Measurements from ENCODE around the gene RAD18.

GRCh38 chr3:8942746-8943488 lies 20.4 kb downstream of the RAD18 start:
- no peak for TF ChIP-seq CTCF (IDR thresholded peaks at IDR 0.05)
- no peak for TF ChIP-seq POLR2AphosphoS5 (IDR thresholded peaks at IDR 0.05; ENCODE audit: low read depth, low read length)

Measured in Panc1 (cell line).